ENCODE measurements around the gene TFDP1.

DNA sequence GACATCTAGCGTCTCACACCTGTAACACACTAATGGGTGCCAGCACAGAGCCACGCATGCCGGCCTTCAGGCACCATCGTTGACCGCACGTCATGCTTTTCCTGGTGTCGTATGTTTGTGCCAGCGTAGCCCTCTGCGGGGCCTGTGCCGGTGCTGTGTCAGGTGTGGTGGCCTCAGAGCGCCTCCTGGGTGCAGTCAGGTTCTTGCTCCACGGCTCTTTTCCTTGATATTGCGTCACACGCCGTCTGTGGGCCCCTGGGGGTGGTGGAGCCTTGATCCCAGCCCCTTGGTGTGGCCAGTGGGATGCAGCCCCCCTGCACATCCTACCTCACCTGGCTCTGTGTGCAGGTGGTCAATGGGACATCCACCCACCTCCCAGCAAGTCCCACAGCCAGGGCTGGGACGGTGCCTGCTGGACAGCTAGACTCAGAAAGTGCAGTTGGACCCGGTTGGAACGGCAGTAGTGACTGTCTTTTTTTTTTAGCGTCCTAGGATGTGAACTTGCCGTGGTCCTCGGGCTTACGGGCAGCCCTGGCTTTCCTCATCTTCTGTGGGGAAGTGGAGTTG, 24.5 kb downstream of the TFDP1 start:
- no peak for TF ChIP-seq POLR2AphosphoS5 (IDR thresholded peaks at IDR 0.05; ENCODE audit: insufficient read depth in 1 of 2, low read depth in 1 of 2)
- TF ChIP-seq, protein P1, sequence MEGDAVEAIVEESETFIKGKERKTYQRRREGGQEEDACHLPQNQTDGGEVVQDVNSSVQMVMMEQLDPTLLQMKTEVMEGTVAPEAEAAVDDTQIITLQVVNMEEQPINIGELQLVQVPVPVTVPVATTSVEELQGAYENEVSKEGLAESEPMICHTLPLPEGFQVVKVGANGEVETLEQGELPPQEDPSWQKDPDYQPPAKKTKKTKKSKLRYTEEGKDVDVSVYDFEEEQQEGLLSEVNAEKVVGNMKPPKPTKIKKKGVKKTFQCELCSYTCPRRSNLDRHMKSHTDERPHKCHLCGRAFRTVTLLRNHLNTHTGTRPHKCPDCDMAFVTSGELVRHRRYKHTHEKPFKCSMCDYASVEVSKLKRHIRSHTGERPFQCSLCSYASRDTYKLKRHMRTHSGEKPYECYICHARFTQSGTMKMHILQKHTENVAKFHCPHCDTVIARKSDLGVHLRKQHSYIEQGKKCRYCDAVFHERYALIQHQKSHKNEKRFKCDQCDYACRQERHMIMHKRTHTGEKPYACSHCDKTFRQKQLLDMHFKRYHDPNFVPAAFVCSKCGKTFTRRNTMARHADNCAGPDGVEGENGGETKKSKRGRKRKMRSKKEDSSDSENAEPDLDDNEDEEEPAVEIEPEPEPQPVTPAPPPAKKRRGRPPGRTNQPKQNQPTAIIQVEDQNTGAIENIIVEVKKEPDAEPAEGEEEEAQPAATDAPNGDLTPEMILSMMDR (IDR thresholded peaks at IDR 0.05): no peak
- TF ChIP-seq POLR2A (IDR thresholded peaks at IDR 0.05): no peak

Data from vagina (tissue), 2 donors.